Measurements from ENCODE around the gene LY6G6F. TPM values are rescaled to one million over a fixed set of nuclear protein-coding genes. Genes with fewer than 3 reads are reported as not detected.

Gene LY6G6F
- total RNA-seq, 1 experiment from 2014 or later, result not detected

DNA sequence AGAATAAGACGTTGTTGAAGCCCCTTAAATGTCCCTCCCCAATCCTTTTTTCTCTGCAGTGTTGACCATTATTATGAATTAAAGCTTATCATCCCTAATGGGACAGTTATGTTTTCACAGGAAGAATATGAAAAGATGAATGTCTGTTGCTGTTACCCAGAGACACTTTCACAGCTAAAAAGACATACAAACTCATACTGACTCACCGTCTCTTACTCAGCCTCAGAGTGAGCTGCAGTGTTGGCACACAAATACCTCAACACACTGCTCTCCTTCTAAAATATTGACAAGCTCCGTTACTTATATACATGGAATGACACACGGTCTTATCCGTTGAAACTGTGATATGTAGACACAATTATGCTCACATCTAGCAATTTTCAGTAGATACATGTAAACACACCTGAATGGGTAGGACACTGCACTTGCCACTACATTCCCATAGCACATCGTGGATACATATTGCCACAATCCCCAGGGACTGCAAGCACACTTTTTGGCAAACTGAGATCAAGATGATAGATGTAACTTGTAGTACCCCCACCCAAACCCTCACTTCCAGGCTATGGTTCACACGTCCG is 46.2 kb downstream of the LY6G6F start:
- Mint-ChIP-seq H3K36me3 (ENCODE audit: insufficient read depth, unreplicated experiment) (peaks cover 8% of the 10 kb centered on the region), H3K9me3 (ENCODE audit: unreplicated experiment) (no peaks in the 10 kb centered on the region), H3K4me1 (ENCODE audit: insufficient read depth, unreplicated experiment) (peaks cover 10% of the 10 kb centered on the region), H3K27me3 (ENCODE audit: insufficient read depth, unreplicated experiment) (no peaks in the 10 kb centered on the region), H3K27ac (ENCODE audit: low read depth, unreplicated experiment) (no peak overlapping the region), H3K4me3 (ENCODE audit: unreplicated experiment) (no peak overlapping the region)
- intact Hi-C loops (cut with micrococcal nuclease), result no loop called here
- peak; percentile 60 for DNase-seq (ENCODE audit: unreplicated experiment)
- TF ChIP-seq, protein P1, sequence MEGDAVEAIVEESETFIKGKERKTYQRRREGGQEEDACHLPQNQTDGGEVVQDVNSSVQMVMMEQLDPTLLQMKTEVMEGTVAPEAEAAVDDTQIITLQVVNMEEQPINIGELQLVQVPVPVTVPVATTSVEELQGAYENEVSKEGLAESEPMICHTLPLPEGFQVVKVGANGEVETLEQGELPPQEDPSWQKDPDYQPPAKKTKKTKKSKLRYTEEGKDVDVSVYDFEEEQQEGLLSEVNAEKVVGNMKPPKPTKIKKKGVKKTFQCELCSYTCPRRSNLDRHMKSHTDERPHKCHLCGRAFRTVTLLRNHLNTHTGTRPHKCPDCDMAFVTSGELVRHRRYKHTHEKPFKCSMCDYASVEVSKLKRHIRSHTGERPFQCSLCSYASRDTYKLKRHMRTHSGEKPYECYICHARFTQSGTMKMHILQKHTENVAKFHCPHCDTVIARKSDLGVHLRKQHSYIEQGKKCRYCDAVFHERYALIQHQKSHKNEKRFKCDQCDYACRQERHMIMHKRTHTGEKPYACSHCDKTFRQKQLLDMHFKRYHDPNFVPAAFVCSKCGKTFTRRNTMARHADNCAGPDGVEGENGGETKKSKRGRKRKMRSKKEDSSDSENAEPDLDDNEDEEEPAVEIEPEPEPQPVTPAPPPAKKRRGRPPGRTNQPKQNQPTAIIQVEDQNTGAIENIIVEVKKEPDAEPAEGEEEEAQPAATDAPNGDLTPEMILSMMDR (IDR thresholded peaks at IDR 0.05; ENCODE audit: unreplicated experiment), result no peak
- CTCF ChIA-PET, result interaction anchor here (0.6 to 2.6 kb wide), 2 partner anchors 17 to 58 kb away, joined by 3 to 8 read pairs; no protein-coding TSS in a partner anchor
- BruUV-seq (replicated peaks), result no TSS peak
- POLR2A ChIA-PET, result interaction anchor here (0.5 to 2.5 kb wide), 15 partner anchors 11 to 1372 kb away, joined by 3 to 13 read pairs (median 3); partner anchors contain the start of genes CLIC1, GPANK1, HSPA1B and LSM2

DNA sequence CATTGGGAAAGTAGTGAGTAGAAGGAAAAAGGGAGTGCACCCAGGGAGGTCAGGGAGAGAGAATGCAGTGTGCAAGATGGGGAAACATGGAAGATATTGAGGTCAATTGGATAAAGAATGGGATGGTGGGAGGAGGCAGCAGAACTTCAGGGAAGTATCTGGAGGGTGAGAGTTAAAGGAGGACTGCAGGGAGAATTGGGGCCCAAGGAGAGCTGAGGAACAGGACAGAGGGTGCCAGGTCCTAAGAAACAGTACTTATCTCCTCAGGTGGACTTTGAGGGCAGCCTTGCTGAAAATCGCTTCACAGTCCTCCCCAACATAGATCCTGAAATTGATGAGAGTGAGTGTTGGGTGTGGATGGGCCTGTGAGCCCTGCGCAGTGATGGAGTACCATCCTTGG is 51.6 kb downstream of the LY6G6F start:
- no TSS peak for BruUV-seq (replicated peaks)
- DNase-seq (ENCODE audit: unreplicated experiment), result no peak
- H3K27ac Mint-ChIP-seq (ENCODE audit: low read depth, unreplicated experiment), result no peak overlapping the region
- H3K9me3 Mint-ChIP-seq (ENCODE audit: unreplicated experiment), result no peaks in the 10 kb centered on the region
- intact Hi-C loops (cut with micrococcal nuclease), result no loop called here
- no peaks in the 10 kb centered on the region for H3K4me1 Mint-ChIP-seq (ENCODE audit: insufficient read depth, unreplicated experiment)
- no peak overlapping the region for H3K4me3 Mint-ChIP-seq (ENCODE audit: unreplicated experiment)
- peaks cover 4% of the 10 kb centered on the region for H3K36me3 Mint-ChIP-seq (ENCODE audit: insufficient read depth, unreplicated experiment)
- ChIA-PET POLR2A (interaction anchor here (0.5 to 1.7 kb wide), 5 partner anchors 15 to 1611 kb away, joined by 3 to 4 read pairs (median 4); no protein-coding TSS in a partner anchor), CTCF (interaction anchor here (3.0 kb wide), 1 partner anchor 11 kb away, joined by 15 read pairs; no protein-coding TSS in a partner anchor)
- no peaks in the 10 kb centered on the region for H3K27me3 Mint-ChIP-seq (ENCODE audit: insufficient read depth, unreplicated experiment)
- TF ChIP-seq, protein P1 (IDR thresholded peaks at IDR 0.05; ENCODE audit: unreplicated experiment), result no peak

Small RNAs within 50 kb of the gene (microRNA-seq; reads per million reads assigned to microRNA genes)
- gene MIR4646, result not detected

Other genes starting within 250 kb of the LY6G6F start
- 4.3 and 7.6 TPM in 2 replicates for gene MICB, start 208.7 kb upstream of the LY6G6F start, total RNA-seq (2022)
- gene MCCD1, start 177.9 kb upstream of the LY6G6F start, total RNA-seq (2022), result not detected in 2 replicates
- 551 and 565 TPM in 2 replicates for gene DDX39B, start 164.9 kb upstream of the LY6G6F start, total RNA-seq (2022)
- gene ATP6V1G2, start 160.3 kb upstream of the LY6G6F start, total RNA-seq (2022), result 1.2 and 2.4 TPM in 2 replicates
- gene NFKBIL1, start 159.3 kb upstream of the LY6G6F start, total RNA-seq (2022), result 25.2 and 30.3 TPM in 2 replicates
- not detected in 2 replicates for gene LTA, start 134.6 kb upstream of the LY6G6F start, total RNA-seq (2022)
- gene TNF, start 131.3 kb upstream of the LY6G6F start, total RNA-seq (2022), result not detected in 2 replicates
- 0.37 TPM in 1 of 2 replicates, not detected in the other for gene LTB, start 124.4 kb upstream of the LY6G6F start, total RNA-seq (2022)
- not detected in 2 replicates for gene LST1, start 120.6 kb upstream of the LY6G6F start, total RNA-seq (2022)
- not detected in 2 replicates for gene NCR3, start 113.9 kb upstream of the LY6G6F start, total RNA-seq (2022)
- not detected in 2 replicates for gene AIF1, start 91.6 kb upstream of the LY6G6F start, total RNA-seq (2022)
- gene PRRC2A, start 86.2 kb upstream of the LY6G6F start, total RNA-seq (2022), result 247 and 266 TPM in 2 replicates
- gene BAG6, start 54.2 kb upstream of the LY6G6F start, total RNA-seq (2022), result 290 and 291 TPM in 2 replicates
- 5.0 and 5.2 TPM in 2 replicates for gene APOM, start 51.0 kb upstream of the LY6G6F start, total RNA-seq (2022)
- gene C6orf47, start 46.1 kb upstream of the LY6G6F start, total RNA-seq (2022), result 15.5 and 16.6 TPM in 2 replicates
- gene GPANK1, start 41.9 kb upstream of the LY6G6F start, total RNA-seq (2022), result 13.0 and 13.6 TPM in 2 replicates
- 197 and 209 TPM in 2 replicates for gene CSNK2B, start 40.8 kb upstream of the LY6G6F start, total RNA-seq (2022)
- 14.4 and 16.0 TPM in 2 replicates for gene LY6G5B, start 36.9 kb upstream of the LY6G6F start, total RNA-seq (2022)
- gene LY6G5C, start 25.8 kb upstream of the LY6G6F start, total RNA-seq (2022), result 0.64 and 1.4 TPM in 2 replicates
- gene ABHD16A, start 3.5 kb upstream of the LY6G6F start, total RNA-seq (2022), result 32.1 and 42.7 TPM in 2 replicates
- not detected in 2 replicates for gene LY6G6D, start 8.5 kb downstream of the LY6G6F start, total RNA-seq (2022)
- 0.32 TPM in 1 of 2 replicates, not detected in the other for gene LY6G6C, start 14.9 kb downstream of the LY6G6F start, total RNA-seq (2022)
- gene MPIG6B, start 16.5 kb downstream of the LY6G6F start, total RNA-seq (2022), result not detected in 2 replicates
- 8.5 and 13.5 TPM in 2 replicates for gene DDAH2, start 22.4 kb downstream of the LY6G6F start, total RNA-seq (2022)
- 511 and 632 TPM in 2 replicates for gene CLIC1, start 29.7 kb downstream of the LY6G6F start, total RNA-seq (2022)
- 36.6 and 43.1 TPM in 2 replicates for gene MSH5, start 33.1 kb downstream of the LY6G6F start, total RNA-seq (2022)
- gene SAPCD1, start 55.8 kb downstream of the LY6G6F start, total RNA-seq (2022), result 4.3 and 5.1 TPM in 2 replicates
- gene VWA7, start 70.5 kb downstream of the LY6G6F start, total RNA-seq (2022), result 2.0 and 3.1 TPM in 2 replicates
- gene VARS1, start 88.9 kb downstream of the LY6G6F start, total RNA-seq (2022), result 133 and 200 TPM in 2 replicates
- 36.9 and 47.4 TPM in 2 replicates for gene LSM2, start 100.1 kb downstream of the LY6G6F start, total RNA-seq (2022)
- gene HSPA1L, start 108.4 kb downstream of the LY6G6F start, total RNA-seq (2022), result 0.35 and 0.79 TPM in 2 replicates
- 20.3 and 34.0 TPM in 2 replicates for gene HSPA1A, start 108.7 kb downstream of the LY6G6F start, total RNA-seq (2022)
- 29.8 and 51.6 TPM in 2 replicates for gene HSPA1B, start 120.9 kb downstream of the LY6G6F start, total RNA-seq (2022)
- gene NEU1, start 156.0 kb downstream of the LY6G6F start, total RNA-seq (2022), result 19.7 and 43.8 TPM in 2 replicates
- not detected in 2 replicates for gene SLC44A4, start 172.1 kb downstream of the LY6G6F start, total RNA-seq (2022)
- 20.2 and 21.8 TPM in 2 replicates for gene EHMT2, start 190.8 kb downstream of the LY6G6F start, total RNA-seq (2022)
- gene ZBTB12, start 195.2 kb downstream of the LY6G6F start, total RNA-seq (2022), result 3.6 and 4.0 TPM in 2 replicates
- not detected in 2 replicates for gene C2, start 220.9 kb downstream of the LY6G6F start, total RNA-seq (2022)
- 24.5 and 24.6 TPM in 2 replicates for gene CFB, start 239.2 kb downstream of the LY6G6F start, total RNA-seq (2022)